ENCODE data around the gene CD82.

The CD82 gene

GRCh38 chr11:44634401-44635281 is 69.2 kb downstream of the CD82 start:
- no peak overlapping the region for H3K14ac ChIP-seq (ENCODE audit: low read length)

GRCh38 chr11:44637487-44637886 is 72.0 kb downstream of the CD82 start:
- Histone ChIP-seq H2BK12ac (ENCODE audit: low read length) (no peak overlapping the region), H2AFZ (ENCODE audit: insufficient read depth, low read length, poor library complexity) (no peak overlapping the region), H3K4ac (ENCODE audit: low read depth, low read length) (no peak overlapping the region), H2AK5ac (ENCODE audit: low read length) (no peak overlapping the region), H3K14ac (ENCODE audit: low read length) (no peak overlapping the region), H3K4me2 (ENCODE audit: low read length) (no peak overlapping the region), H3K4me1 (ENCODE audit: control insufficient read depth in 1 of 2, insufficient read depth in 2 of 2, low read length in 2 of 2) (peaks cover 3 to 4% of the 10 kb centered on the region in 2 experiments), H3K4me3 (ENCODE audit: low read depth, low read length) (no peak overlapping the region), H2BK120ac (ENCODE audit: insufficient read depth, low read length, poor library complexity) (no peak overlapping the region), H3K79me1 (ENCODE audit: low read length) (no peaks in the 10 kb centered on the region), H3K36me3 (ENCODE audit: control insufficient read depth in 1 of 2, insufficient read depth in 2 of 2, low read length in 2 of 2) (no peaks in the 10 kb centered on the region), H3K79me2 (ENCODE audit: control insufficient read depth, insufficient read depth, low read length, poor library complexity) (no peaks in the 10 kb centered on the region), H3K23ac (ENCODE audit: low read length) (no peak overlapping the region), H3K27ac (ENCODE audit: low read depth, low read length) (no peak overlapping the region), H3K27me3 (ENCODE audit: insufficient read depth, low read length) (no peaks in the 10 kb centered on the region), H4K12ac (ENCODE audit: low read depth, low read length) (no peak overlapping the region), H2BK5ac (ENCODE audit: low read depth, low read length, poor library complexity) (no peak overlapping the region), H4K91ac (ENCODE audit: low read depth, low read length) (no peak overlapping the region), H3K9ac (ENCODE audit: low read length) (no peak overlapping the region), H4K8ac (ENCODE audit: low read depth, low read length) (no peak overlapping the region), H3K9me3 (ENCODE audit: insufficient read depth, low read depth, low read length) (no peaks in the 10 kb centered on the region), H3K18ac (ENCODE audit: low read length) (no peak overlapping the region)
- peak in 1 of 2 donors; percentile 13 for DNase-seq
- WGBS (ENCODE audit: extremely low coverage, insufficient coverage, insufficient read length) = no CpG with 5 or more reads among the region's 2 CpGs

More at GRCh38 chr11:44634401-44635281, 69.2 kb downstream of the CD82 start:
- no peak overlapping the region for H2BK12ac ChIP-seq (ENCODE audit: low read length)
- H3K9ac ChIP-seq (ENCODE audit: low read length) = no peak overlapping the region
- H3K36me3 ChIP-seq (ENCODE audit: control insufficient read depth in 1 of 2, insufficient read depth in 2 of 2, low read length in 2 of 2) = no peaks in the 10 kb centered on the region
- no peak overlapping the region for H3K4me2 ChIP-seq (ENCODE audit: low read length)
- H3K23ac ChIP-seq (ENCODE audit: low read length) = no peak overlapping the region
- no peak overlapping the region for H2AFZ ChIP-seq (ENCODE audit: insufficient read depth, low read length, poor library complexity)
- H4K91ac ChIP-seq (ENCODE audit: low read depth, low read length) = no peak overlapping the region
- no peaks in the 10 kb centered on the region for H3K79me1 ChIP-seq (ENCODE audit: low read length)
- H2BK120ac ChIP-seq (ENCODE audit: insufficient read depth, low read length, poor library complexity) = no peak overlapping the region
- H3K9me3 ChIP-seq (ENCODE audit: insufficient read depth, low read depth, low read length) = no peaks in the 10 kb centered on the region
- no peak overlapping the region for H2AK5ac ChIP-seq (ENCODE audit: low read length)
- no peaks in the 10 kb centered on the region for H3K79me2 ChIP-seq (ENCODE audit: control insufficient read depth, insufficient read depth, low read length, poor library complexity)
- H3K27me3 ChIP-seq (ENCODE audit: insufficient read depth, low read length) = no peaks in the 10 kb centered on the region
- DNase-seq = no peak
- H4K12ac ChIP-seq (ENCODE audit: low read depth, low read length) = no peak overlapping the region
- H3K18ac ChIP-seq (ENCODE audit: low read length) = no peak overlapping the region
- H3K4me3 ChIP-seq (ENCODE audit: low read depth, low read length) = no peak overlapping the region
- no peak overlapping the region for H2BK5ac ChIP-seq (ENCODE audit: low read depth, low read length, poor library complexity)
- no peak overlapping the region for H3K27ac ChIP-seq (ENCODE audit: low read depth, low read length)
- H4K8ac ChIP-seq (ENCODE audit: low read depth, low read length) = no peak overlapping the region
- WGBS (ENCODE audit: extremely low coverage, insufficient coverage, insufficient read length) = no CpG with 5 or more reads among the region's 24 CpGs
- no peak overlapping the region for H3K4ac ChIP-seq (ENCODE audit: low read depth, low read length)
- H3K4me1 ChIP-seq (ENCODE audit: control insufficient read depth in 1 of 2, insufficient read depth in 2 of 2, low read length in 2 of 2) = peaks cover 3 to 4% of the 10 kb centered on the region in 2 experiments

- no peaks in the 10 kb centered on the region for H3K79me2 ChIP-seq (ENCODE audit: control insufficient read depth, insufficient read depth, low read length, poor library complexity)
- no peaks in the 10 kb centered on the region for H3K36me3 ChIP-seq (ENCODE audit: control insufficient read depth in 1 of 2, insufficient read depth in 2 of 2, low read length in 2 of 2)
- H2AFZ ChIP-seq (ENCODE audit: insufficient read depth, low read length, poor library complexity) = no peak overlapping the region
- H3K27ac ChIP-seq (ENCODE audit: low read depth, low read length) = no peak overlapping the region
- no peak overlapping the region for H3K14ac ChIP-seq (ENCODE audit: low read length)
- H2BK120ac ChIP-seq (ENCODE audit: insufficient read depth, low read length, poor library complexity) = no peak overlapping the region
- H3K9me3 ChIP-seq (ENCODE audit: insufficient read depth, low read depth, low read length) = no peaks in the 10 kb centered on the region
- H2AK5ac ChIP-seq (ENCODE audit: low read length) = no peak overlapping the region
- no peak overlapping the region for H4K91ac ChIP-seq (ENCODE audit: low read depth, low read length)
- no peak for DNase-seq
- H3K4me1 ChIP-seq (ENCODE audit: control insufficient read depth in 1 of 2, insufficient read depth in 2 of 2, low read length in 2 of 2) = peaks cover 3 to 4% of the 10 kb centered on the region in 2 experiments
- H4K8ac ChIP-seq (ENCODE audit: low read depth, low read length) = no peak overlapping the region
- no peak overlapping the region for H2BK12ac ChIP-seq (ENCODE audit: low read length)
- H3K4ac ChIP-seq (ENCODE audit: low read depth, low read length) = no peak overlapping the region
- no peaks in the 10 kb centered on the region for H3K79me1 ChIP-seq (ENCODE audit: low read length)
- H4K12ac ChIP-seq (ENCODE audit: low read depth, low read length) = no peak overlapping the region
- WGBS (ENCODE audit: extremely low coverage, insufficient coverage, insufficient read length) = no CpG with 5 or more reads among the region's 7 CpGs
- H3K27me3 ChIP-seq (ENCODE audit: insufficient read depth, low read length) = no peaks in the 10 kb centered on the region
- no peak overlapping the region for H3K23ac ChIP-seq (ENCODE audit: low read length)
- H3K9ac ChIP-seq (ENCODE audit: low read length) = no peak overlapping the region
- H3K4me2 ChIP-seq (ENCODE audit: low read length) = no peak overlapping the region
- H3K4me3 ChIP-seq (ENCODE audit: low read depth, low read length) = no peak overlapping the region
- no peak overlapping the region for H2BK5ac ChIP-seq (ENCODE audit: low read depth, low read length, poor library complexity)
- H3K18ac ChIP-seq (ENCODE audit: low read length) = no peak overlapping the region
Observed at GRCh38 chr11:44638032-44638431, 72.6 kb downstream of the CD82 start.

DNA sequence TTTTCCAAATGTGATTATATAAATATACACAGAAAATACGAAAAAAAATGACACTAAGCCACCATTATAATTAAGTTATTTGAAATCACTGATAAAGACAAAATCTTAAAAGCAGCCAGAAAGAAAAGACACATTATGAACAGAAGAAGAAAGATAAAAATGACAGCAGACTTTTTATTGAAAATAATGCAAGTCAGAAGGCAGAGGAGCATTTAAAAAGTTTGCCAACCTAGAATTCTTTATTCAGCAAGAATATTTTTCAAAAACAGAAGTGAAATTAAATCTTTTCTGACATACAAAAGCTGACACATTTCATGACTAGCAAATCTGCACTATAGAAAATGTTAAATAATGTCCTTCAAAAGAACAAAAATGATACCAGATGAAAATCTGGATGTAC is 77.8 kb downstream of the CD82 start:
- Histone ChIP-seq H4K8ac (ENCODE audit: low read depth, low read length) (no peak overlapping the region), H3K9ac (ENCODE audit: low read length) (no peak overlapping the region), H2AK5ac (ENCODE audit: low read length) (no peak overlapping the region), H2BK12ac (ENCODE audit: low read length) (no peak overlapping the region), H3K27ac (ENCODE audit: low read depth, low read length) (no peak overlapping the region), H3K79me1 (ENCODE audit: low read length) (no peaks in the 10 kb centered on the region), H3K9me3 (ENCODE audit: insufficient read depth, low read depth, low read length) (no peaks in the 10 kb centered on the region), H3K4me3 (ENCODE audit: low read depth, low read length) (no peak overlapping the region), H3K27me3 (ENCODE audit: insufficient read depth, low read length) (no peaks in the 10 kb centered on the region), H3K36me3 (ENCODE audit: control insufficient read depth in 1 of 2, insufficient read depth in 2 of 2, low read length in 2 of 2) (no peaks in the 10 kb centered on the region), H4K91ac (ENCODE audit: low read depth, low read length) (no peak overlapping the region), H3K23ac (ENCODE audit: low read length) (no peak overlapping the region), H3K79me2 (ENCODE audit: control insufficient read depth, insufficient read depth, low read length, poor library complexity) (no peaks in the 10 kb centered on the region), H3K14ac (ENCODE audit: low read length) (no peak overlapping the region), H2BK120ac (ENCODE audit: insufficient read depth, low read length, poor library complexity) (no peak overlapping the region), H3K4ac (ENCODE audit: low read depth, low read length) (no peak overlapping the region), H3K18ac (ENCODE audit: low read length) (no peak overlapping the region), H4K12ac (ENCODE audit: low read depth, low read length) (no peak overlapping the region), H3K4me1 (ENCODE audit: control insufficient read depth in 1 of 2, insufficient read depth in 2 of 2, low read length in 2 of 2) (no peaks in the 10 kb centered on the region), H2AFZ (ENCODE audit: insufficient read depth, low read length, poor library complexity) (no peak overlapping the region), H3K4me2 (ENCODE audit: low read length) (no peak overlapping the region), H2BK5ac (ENCODE audit: low read depth, low read length, poor library complexity) (no peak overlapping the region)
- no peak for DNase-seq
- no CpG with 5 or more reads among the region's 1 CpG for WGBS (ENCODE audit: extremely low coverage, insufficient coverage, insufficient read length)
